HG03108 (cell line): ENCODE measurements around the gene ABL2.
"Not testable (repeated sequence)": the region's sequence is repeated elsewhere in the genome, so short reads cannot be mapped to it uniquely, and the experiment has no call there.

Experiments
- ATAC-seq: cut with Tn5 transposase; IDR thresholded peaks from one replicate; pipeline ENCODE4 v1.9.1; 2021; ENCODE audit warnings: moderate library complexity; ENCODE audit not compliant: unreplicated experiment

The ABL2 gene

GRCh38 chr1:179229214-179230140 lies at the start of gene ABL2:
Gene ABL2, minus strand, starts transcription at chr1:179229677. Its CDS starts 280 bp downstream, at chr1:179229397.
- no peak for ATAC-seq

- no peak for ATAC-seq
These were observed 49.4 kb upstream of the ABL2 start for GRCh38 chr1:179278920-179279319.

GRCh38 chr1:179274424-179274823 lies 44.9 kb upstream of the ABL2 start:
- ATAC-seq: not testable (repeated sequence)

- no peak for ATAC-seq
These were observed 39.6 kb upstream of the ABL2 start for GRCh38 chr1:179269071-179269470.

GRCh38 chr1:179264507-179264906 lies 35.0 kb upstream of the ABL2 start:
- ATAC-seq: no peak

GRCh38 chr1:179263121-179263520 lies 33.6 kb upstream of the ABL2 start:
- no peak for ATAC-seq

GRCh38 chr1:179262183-179262582 lies 32.7 kb upstream of the ABL2 start:
- no peak for ATAC-seq

GRCh38 chr1:179253286-179253972 lies 24.0 kb upstream of the ABL2 start:
- ATAC-seq: no peak

GRCh38 chr1:179252606-179253005 lies 23.1 kb upstream of the ABL2 start:
- no peak for ATAC-seq

- ATAC-seq: no peak
These were observed 22.2 kb upstream of the ABL2 start for GRCh38 chr1:179251675-179252074.

- ATAC-seq: no peak
These were observed 18.4 kb upstream of the ABL2 start for GRCh38 chr1:179247923-179248322.

GRCh38 chr1:179245426-179245825 lies 15.9 kb upstream of the ABL2 start:
- ATAC-seq: not testable (repeated sequence)

GRCh38 chr1:179241530-179242097 lies 12.1 kb upstream of the ABL2 start:
- ATAC-seq: no peak

GRCh38 chr1:179237222-179237621 lies 7.7 kb upstream of the ABL2 start:
- ATAC-seq: no peak

GRCh38 chr1:179234863-179235262 lies 5.4 kb upstream of the ABL2 start:
- ATAC-seq: no peak

- no peak for ATAC-seq
These were observed 2.4 kb upstream of the ABL2 start for GRCh38 chr1:179231923-179232322.

- no peak for ATAC-seq
These were observed 1.2 kb upstream of the ABL2 start for GRCh38 chr1:179230721-179231120.

- no peak for ATAC-seq
These were observed 774 bp upstream of the ABL2 start for GRCh38 chr1:179230251-179230650.

- no peak for ATAC-seq
These were observed 679 bp downstream of the ABL2 start for GRCh38 chr1:179228783-179229213.

GRCh38 chr1:179226738-179227137 lies 2.7 kb downstream of the ABL2 start:
- ATAC-seq: no peak

- not testable (repeated sequence) for ATAC-seq
These were observed 5.0 kb downstream of the ABL2 start for GRCh38 chr1:179224466-179224865.

- ATAC-seq: not testable (repeated sequence)
These were observed 8.4 kb downstream of the ABL2 start for GRCh38 chr1:179221121-179221520.
